NB4 (cell line): ENCODE results near the gene ARF3.

Source experiments
- MYC ChIP-seq: IDR thresholded peaks from 2 replicates; pipeline ENCODE4 v1.6.1; 2011; ENCODE audit warnings: low read depth, low read length
- POLR2A ChIP-seq: IDR thresholded peaks from 2 replicates; pipeline ENCODE4 v1.6.1; 2011; ENCODE audit warnings: mild to moderate bottlenecking; ENCODE audit not compliant: insufficient read length; ENCODE audit errors: extremely low read depth

- TF ChIP-seq MYC (no peak), POLR2A (no peak)
Measured at GRCh38 chr12:48934312-48934706, 23.0 kb downstream of the ARF3 start.
